Measurements from ENCODE around the gene SAMSN1.

- no peak for TF ChIP-seq CTCF (IDR thresholded peaks at IDR 0.05)
- no peak for TF ChIP-seq POLR2A (IDR thresholded peaks at IDR 0.05)
- TF ChIP-seq EP300 (IDR thresholded peaks at IDR 0.05), result no peak
- TF ChIP-seq POLR2AphosphoS5 (IDR thresholded peaks at IDR 0.05), result no peak
Measured at GRCh38 chr21:14492931-14493330, 53.2 kb downstream of the SAMSN1 start.
